BE2C (cell line): ENCODE measurements around the gene ZNF783. TPM values are rescaled to one million over a fixed set of nuclear protein-coding genes. Genes with fewer than 3 reads are reported as not detected.

Experiments used
- DNase-seq: peaks from one replicate; pipeline ENCODE4 v3.0.0-alpha.2; 2020
- H3K27me3 ChIP-seq: fragments of 250-450 bp; sonication (Bioruptor Pico); 2 replicates; pipeline ENCODE4 v1.5.1; 2020; ENCODE audit warnings: mild to moderate bottlenecking
- H3K36me3 ChIP-seq: fragments of 250-450 bp; sonication (Bioruptor Pico); 2 replicates; pipeline ENCODE4 v1.5.1; 2020; ENCODE audit warnings: mild to moderate bottlenecking
- H3K4me1 ChIP-seq: fragments of 250-450 bp; sonication (Bioruptor Pico); 2 replicates; pipeline ENCODE4 v1.5.1; 2020
- H3K4me3 ChIP-seq: 2 replicates; pipeline ENCODE4 v1.5.1; 2011; ENCODE audit warnings: low read depth, low read length
- H3K9me3 ChIP-seq: fragments of 250-450 bp; sonication (Bioruptor Pico); 2 replicates; pipeline ENCODE4 v1.5.1; 2020
- polyA plus RNA-seq: library from polyadenylated mRNA; unstranded; fragments of >200 nt; gene quantifications from one replicate; pipeline ENCODE4 v1.2.1, GENCODE V29; 2012; ENCODE audit warnings: low read depth, missing spikeins; ENCODE audit not compliant: insufficient read length, insufficient read depth
- TF ChIP-seq, protein P1 (sequence below): IDR thresholded peaks from 2 replicates; pipeline ENCODE4 v1.5.1; 2012; ENCODE audit warnings: mild to moderate bottlenecking, low read depth, low read length

Gene ZNF783
- polyA plus RNA-seq, result 11.8 TPM

DNA sequence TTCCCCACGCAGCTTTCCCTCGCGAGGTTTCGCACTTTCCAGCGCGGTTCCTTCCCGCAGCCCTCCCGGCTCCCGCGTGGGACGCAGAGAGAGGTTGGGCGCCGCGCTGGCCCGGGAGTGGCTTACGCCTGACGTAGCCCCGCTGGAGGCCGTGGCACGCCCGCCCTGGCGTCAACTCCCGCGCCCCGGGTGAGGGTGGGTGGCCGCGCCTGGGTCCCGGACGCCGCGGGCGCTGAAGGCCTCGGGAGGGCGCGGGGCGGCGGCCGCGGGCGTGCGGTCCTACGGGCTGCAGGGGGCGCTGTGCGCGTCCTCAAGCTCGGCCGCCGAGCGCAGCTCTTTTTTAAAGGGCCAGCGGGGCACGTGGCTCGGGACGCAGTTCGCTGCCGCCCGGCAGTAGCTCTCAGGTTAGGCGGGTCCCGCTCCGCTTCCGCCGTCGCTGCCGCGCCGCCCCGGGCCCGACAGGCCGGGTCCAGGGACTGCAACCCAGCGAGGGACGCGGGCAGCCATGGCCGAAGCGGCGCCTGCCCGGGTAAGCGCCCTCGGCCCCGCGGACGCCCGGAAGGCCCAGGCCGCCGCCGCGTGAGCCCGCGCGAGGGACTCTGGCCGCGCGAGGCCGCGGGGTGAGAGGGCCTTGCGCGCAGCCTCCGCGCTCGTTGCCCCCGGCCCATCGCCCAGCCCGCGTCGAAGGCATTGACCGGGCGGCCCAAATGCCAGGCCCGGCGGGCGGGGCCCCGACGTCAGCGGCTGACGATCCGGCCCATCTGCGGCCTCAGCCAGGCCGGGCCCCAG lies at the start of gene ZNF783:
Gene ZNF783, plus strand, starts transcription at position 368 of the 789 bp plus-strand sequence. Its CDS starts 138 bp downstream, at position 506.
- Histone ChIP-seq H3K9me3 (peaks cover 2% of the 10 kb centered on the region; the same call in 1 of the 2 replicates), H3K4me3 (peak within 1 kb of the TSS; percentile 56), H3K4me1 (no peaks in the 10 kb centered on the region), H3K27me3 (no peaks in the 10 kb centered on the region; the same call in 1 of the 2 replicates), H3K36me3 (peaks cover 1% of the 10 kb centered on the region)
- TF ChIP-seq, protein P1, sequence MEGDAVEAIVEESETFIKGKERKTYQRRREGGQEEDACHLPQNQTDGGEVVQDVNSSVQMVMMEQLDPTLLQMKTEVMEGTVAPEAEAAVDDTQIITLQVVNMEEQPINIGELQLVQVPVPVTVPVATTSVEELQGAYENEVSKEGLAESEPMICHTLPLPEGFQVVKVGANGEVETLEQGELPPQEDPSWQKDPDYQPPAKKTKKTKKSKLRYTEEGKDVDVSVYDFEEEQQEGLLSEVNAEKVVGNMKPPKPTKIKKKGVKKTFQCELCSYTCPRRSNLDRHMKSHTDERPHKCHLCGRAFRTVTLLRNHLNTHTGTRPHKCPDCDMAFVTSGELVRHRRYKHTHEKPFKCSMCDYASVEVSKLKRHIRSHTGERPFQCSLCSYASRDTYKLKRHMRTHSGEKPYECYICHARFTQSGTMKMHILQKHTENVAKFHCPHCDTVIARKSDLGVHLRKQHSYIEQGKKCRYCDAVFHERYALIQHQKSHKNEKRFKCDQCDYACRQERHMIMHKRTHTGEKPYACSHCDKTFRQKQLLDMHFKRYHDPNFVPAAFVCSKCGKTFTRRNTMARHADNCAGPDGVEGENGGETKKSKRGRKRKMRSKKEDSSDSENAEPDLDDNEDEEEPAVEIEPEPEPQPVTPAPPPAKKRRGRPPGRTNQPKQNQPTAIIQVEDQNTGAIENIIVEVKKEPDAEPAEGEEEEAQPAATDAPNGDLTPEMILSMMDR, result peak; percentile 44
- DNase-seq, result peak; percentile 86

- Histone ChIP-seq H3K4me3 (no peak overlapping the region), H3K27me3 (no peaks in the 10 kb centered on the region), H3K4me1 (no peaks in the 10 kb centered on the region), H3K36me3 (peaks cover 96% of the 10 kb centered on the region), H3K9me3 (no peaks in the 10 kb centered on the region)
- no peak for DNase-seq
- TF ChIP-seq, protein P1, result no peak
Measured at GRCh38 chr7:149214020-149214720, 47.8 kb upstream of the ZNF783 start.

GRCh38 chr7:149216402-149216801 lies 45.6 kb upstream of the ZNF783 start:
- Histone ChIP-seq H3K4me3 (no peak overlapping the region), H3K36me3 (peaks cover 90% of the 10 kb centered on the region), H3K27me3 (no peaks in the 10 kb centered on the region), H3K4me1 (no peaks in the 10 kb centered on the region), H3K9me3 (no peaks in the 10 kb centered on the region)
- DNase-seq, result no peak
- TF ChIP-seq, protein P1, result no peak

DNA sequence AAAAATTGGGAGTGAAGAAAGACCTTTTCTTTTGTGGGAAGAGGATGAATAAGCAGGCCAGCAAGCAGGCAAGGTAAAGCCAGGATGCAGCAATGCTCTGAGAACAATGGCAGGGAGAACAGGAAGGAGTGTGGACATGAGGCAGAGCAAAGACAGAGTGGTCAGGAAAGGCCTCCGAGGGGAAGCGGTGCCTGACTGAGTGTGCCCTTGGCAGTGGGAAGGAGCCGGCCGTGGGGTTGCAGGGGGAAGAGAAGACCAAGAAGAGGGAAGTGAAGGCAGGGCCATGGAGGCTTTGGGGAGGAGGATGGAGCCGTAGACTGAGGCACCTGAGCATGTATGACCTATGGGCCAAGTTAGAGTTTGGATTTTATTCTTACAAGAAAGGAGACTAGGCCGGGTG lies 44.4 kb upstream of the ZNF783 start:
- Histone ChIP-seq H3K27me3 (no peaks in the 10 kb centered on the region), H3K4me1 (no peaks in the 10 kb centered on the region), H3K4me3 (no peak overlapping the region), H3K36me3 (peaks cover 81% of the 10 kb centered on the region), H3K9me3 (no peaks in the 10 kb centered on the region)
- no peak for DNase-seq
- TF ChIP-seq, protein P1, result no peak

DNA sequence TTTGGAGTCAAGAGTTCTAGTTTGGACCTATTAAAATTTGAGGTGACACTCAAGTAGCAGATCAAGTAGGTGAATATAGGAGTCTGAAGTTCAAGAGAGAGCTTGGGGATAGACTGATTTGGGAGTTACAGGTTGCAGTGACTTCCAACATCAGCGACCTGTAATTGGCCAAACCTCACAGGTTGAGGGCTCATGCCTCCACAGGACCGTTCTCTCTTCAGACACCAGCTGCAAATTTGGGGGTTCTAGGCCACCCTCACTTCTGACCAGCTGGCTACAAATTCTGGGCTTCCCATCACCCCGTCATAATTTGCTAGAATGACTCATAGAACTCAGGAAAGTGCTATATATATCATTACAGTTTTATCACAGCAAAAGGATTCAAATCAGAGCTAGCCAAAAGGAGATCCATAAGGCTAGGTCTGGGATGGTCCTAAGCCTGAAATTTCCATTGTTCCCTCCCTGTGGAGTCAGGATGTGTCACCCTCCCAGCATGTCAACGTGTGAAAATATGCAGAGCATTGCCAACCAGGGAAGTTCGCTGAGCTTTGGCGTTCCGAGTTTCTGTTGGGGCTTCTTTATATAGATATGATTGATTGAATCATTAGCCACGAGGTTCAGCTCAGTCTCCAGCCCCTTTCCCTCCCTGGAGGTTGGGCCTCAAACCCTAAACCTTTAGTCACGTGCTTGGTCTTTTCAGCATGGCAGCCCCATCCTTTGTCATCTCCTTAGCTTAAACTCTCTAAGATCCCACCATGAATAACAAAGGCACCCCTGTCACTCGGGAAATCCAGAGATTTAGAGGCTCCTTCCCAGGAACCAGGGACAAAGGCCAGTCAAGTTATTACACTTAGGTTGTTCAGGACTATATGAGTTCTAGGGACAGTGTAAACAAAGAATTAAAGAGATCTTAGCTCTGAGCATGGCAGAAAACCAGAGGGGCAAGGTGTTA lies 43.3 kb upstream of the ZNF783 start:
- H3K4me3 ChIP-seq, result no peak overlapping the region
- TF ChIP-seq, protein P1, result no peak
- H3K36me3 ChIP-seq, result peaks cover 72% of the 10 kb centered on the region
- no peaks in the 10 kb centered on the region for H3K4me1 ChIP-seq
- DNase-seq, result no peak
- no peaks in the 10 kb centered on the region for H3K9me3 ChIP-seq
- H3K27me3 ChIP-seq, result no peaks in the 10 kb centered on the region
